Measurements from ENCODE around the gene TTLL1. TPM values are rescaled to one million over a fixed set of nuclear protein-coding genes. Genes with fewer than 3 reads are reported as not detected.

Gene TTLL1
- polyA plus RNA-seq, 1 donor, result 18.7 TPM

GRCh38 chr22:42993651-42994275 is 95.4 kb downstream of the TTLL1 start:
- no peak for DNase-seq

DNA sequence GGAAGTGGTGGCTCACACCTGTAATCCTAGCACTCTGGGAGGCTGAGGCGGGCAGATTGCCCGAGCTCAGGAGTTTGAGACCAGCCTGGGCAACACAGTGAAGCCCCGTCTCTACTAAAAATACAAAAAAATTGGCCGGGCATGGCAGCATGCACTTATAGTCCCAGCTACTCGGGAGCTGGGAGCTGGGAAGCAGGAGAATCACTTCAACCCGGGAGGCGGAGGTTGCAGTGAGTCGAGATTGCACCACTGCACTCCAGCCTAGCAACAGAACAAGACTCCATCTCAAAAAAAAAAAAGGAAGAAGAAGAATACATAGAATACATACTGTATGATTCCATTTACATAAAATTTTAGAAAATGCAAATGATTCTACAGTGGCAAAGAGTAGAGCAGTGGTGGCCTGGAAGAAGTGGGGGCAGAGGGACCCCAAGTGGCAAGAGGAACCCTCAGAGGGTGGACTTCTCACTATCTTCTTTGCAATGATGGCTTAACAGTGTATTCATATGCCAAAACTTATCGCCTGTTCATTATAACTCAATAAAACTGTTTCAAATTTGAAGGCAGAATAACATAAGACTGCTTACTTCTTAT is 96.2 kb downstream of the TTLL1 start:
- DNase-seq, result no peak

DNA sequence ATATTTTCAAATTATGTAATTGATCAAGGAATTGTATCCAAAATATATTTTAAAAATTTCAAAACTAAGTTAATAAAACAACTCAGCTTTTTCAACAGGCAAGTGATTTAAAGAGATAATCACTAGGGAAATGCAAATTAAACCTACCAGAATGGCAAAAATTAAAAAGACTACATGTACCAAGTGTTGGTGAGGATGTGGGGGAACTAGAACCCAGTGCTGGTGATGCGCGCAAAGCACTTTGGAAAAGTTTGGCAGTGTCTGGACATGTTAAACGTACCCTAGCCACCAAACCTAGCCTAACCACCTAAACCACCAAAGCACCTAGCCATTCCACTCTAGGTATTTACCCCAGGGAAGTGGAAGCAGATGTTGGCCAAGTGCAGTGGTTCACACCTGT is 97.1 kb downstream of the TTLL1 start:
- DNase-seq, result no peak

GRCh38 chr22:42991010-42991651 is 98.1 kb downstream of the TTLL1 start:
- DNase-seq, result no peak

GRCh38 chr22:42990131-42990838 is 98.9 kb downstream of the TTLL1 start:
- DNase-seq, result no peak

Other genes with a start within 250 kb of the TTLL1 start
- 52.4 TPM for gene ARFGAP3, start 232.1 kb downstream of the TTLL1 start, polyA plus RNA-seq (ENCODE audit: insufficient read length)
- 65.3 TPM for gene PACSIN2, start 74.2 kb downstream of the TTLL1 start, polyA plus RNA-seq (ENCODE audit: insufficient read length)
- gene BIK, start 21.4 kb upstream of the TTLL1 start, polyA plus RNA-seq (ENCODE audit: insufficient read length), result 0.78 TPM
- 21.6 TPM for gene MCAT, start 54.0 kb upstream of the TTLL1 start, polyA plus RNA-seq (ENCODE audit: insufficient read length)
- 12.2 TPM for gene TSPO, start 62.2 kb upstream of the TTLL1 start, polyA plus RNA-seq (ENCODE audit: insufficient read length)
- gene TTLL12, start 97.7 kb upstream of the TTLL1 start, polyA plus RNA-seq (ENCODE audit: insufficient read length), result 22.2 TPM

Data from left kidney (tissue), 2 donors.